Panc1 (cell line): ENCODE results near the gene ATP11A. TPM values are rescaled to one million over a fixed set of nuclear protein-coding genes. Genes with fewer than 3 reads are reported as not detected.

Experiments used
- ATAC-seq: fragments of 200-7000 bp; cut with Tn5 transposase; 2 replicates; pipeline ENCODE4 v1.9.1; 2020; ENCODE audit warnings: mild to moderate bottlenecking, moderate library complexity
- BruUV-seq: library from RNA; stranded (reverse); fragments of 400-500 nt; replicated peaks from 2 replicates; lab custom pipeline; 2021; lab: Mats Ljungman, UMichigan
- CTCF ChIA-PET: fragments of 300-600 bp; sonication (Branson Sonifier 250); formaldehyde crosslinking; loops from one replicate; lab custom pipeline; 2022; ENCODE audit warnings: antibody characterized with exemption; lab: Charles Lee
- POLR2A ChIA-PET: fragments of 300-600 bp; sonication (Branson Sonifier 250); formaldehyde crosslinking; loops from one replicate; lab custom pipeline; 2022; ENCODE audit warnings: antibody characterized with exemption; lab: Charles Lee
- DNase-seq: peaks from one replicate; pipeline ENCODE4 v3.0.0-alpha.2; 2010; ENCODE audit warnings: low read depth, low spot score
- H3K27ac ChIP-seq: 2 replicates; pipeline ENCODE4 v1.5.1; 2011; ENCODE audit warnings: mild to moderate bottlenecking, low read length, inconsistent platforms
- H3K27me3 ChIP-seq: fragments of 200-500 bp; sonication (Bioruptor generic); 2 replicates; pipeline ENCODE4 v1.6.0; 2014; ENCODE audit warnings: low read length, inconsistent platforms; ENCODE audit not compliant: control insufficient read depth, insufficient read depth
- H3K36me3 ChIP-seq: fragments of 200-500 bp; sonication (Bioruptor generic); 2 replicates; pipeline ENCODE4 v1.5.1; 2014; ENCODE audit warnings: inconsistent platforms, mild to moderate bottlenecking, low read length, moderate library complexity; ENCODE audit not compliant: control insufficient read depth, insufficient read depth
- H3K4me1 ChIP-seq: 2 replicates; pipeline ENCODE4 v1.5.1; 2011; ENCODE audit warnings: inconsistent platforms, mild to moderate bottlenecking, low read length, moderate library complexity; ENCODE audit not compliant: control insufficient read depth, insufficient read depth
- H3K4me3 ChIP-seq, 2 experiments: 2 replicates each; pipeline ENCODE4 v1.5.1; 2011 to 2012; ENCODE audit warnings: low read depth in 2 of 2, low read length in 2 of 2, mild to moderate bottlenecking in 2 of 2, inconsistent platforms in 1 of 2, moderate library complexity in 1 of 2
- H3K9me3 ChIP-seq: fragments of 200-500 bp; sonication (Bioruptor generic); 2 replicates; pipeline ENCODE4 v1.5.1; 2014; ENCODE audit warnings: low read depth, mild to moderate bottlenecking, inconsistent platforms, low read length, moderate library complexity; ENCODE audit not compliant: control insufficient read depth, insufficient read depth
- CTCF ChIP-seq: fragments of 450-650 bp; IDR thresholded peaks from 2 replicates; pipeline ENCODE4 v1.5.1; 2017; ENCODE audit warnings: mild to moderate bottlenecking
- POLR2AphosphoS5 ChIP-seq: IDR thresholded peaks from 2 replicates; pipeline ENCODE4 v1.6.1; 2012; ENCODE audit warnings: mild to moderate bottlenecking, low read depth, low read length, moderate library complexity
- REST ChIP-seq, 2 experiments: IDR thresholded peaks; 2 replicates each; pipeline ENCODE4 v1.6.1; 2011 to 2012; ENCODE audit warnings: low read depth in 2 of 2, control low read depth in 1 of 2, low read length in 1 of 2, mild to moderate bottlenecking in 1 of 2, moderate library complexity in 1 of 2; ENCODE audit not compliant: insufficient read depth in 1 of 2
- SIN3A ChIP-seq: IDR thresholded peaks from 2 replicates; pipeline ENCODE4 v1.6.1; 2012; ENCODE audit warnings: low read depth, mild to moderate bottlenecking, low read length, moderate library complexity, borderline replicate concordance; ENCODE audit not compliant: insufficient read depth
- TCF7L2 ChIP-seq: IDR thresholded peaks from 2 replicates; pipeline ENCODE4 v1.6.1; 2011; ENCODE audit warnings: mild to moderate bottlenecking, low read depth, low read length, inconsistent platforms
- in situ Hi-C: cut with HindIII; loops from 2 replicates; pipeline ENCODE4 v1.10.0; 2016; ENCODE audit warnings: low sequenced_read_pairs, low pct_unique_long_range_greater_than_20kb
- intact Hi-C: fragments of 100-400 bp; cut with micrococcal nuclease; formaldehyde crosslinking; loops from one replicate; pipeline ENCODE4 v1.10.0; 2022; ENCODE audit not compliant: unreplicated experiment
- total RNA-seq: library from RNA; stranded (reverse); gene quantifications from one replicate; pipeline ENCODE4 v1.2.1, GENCODE V29; 2021; ENCODE audit not compliant: unreplicated experiment

The ATP11A gene
- total RNA-seq, 1 experiment from 2014 or later: 85.8 TPM

GRCh38 chr13:112716841-112717520 lies 27.1 kb downstream of the ATP11A start:
- Histone ChIP-seq H3K9me3 (no peaks in the 10 kb centered on the region), H3K36me3 (no peaks in the 10 kb centered on the region), H3K4me1 (peaks cover 68% of the 10 kb centered on the region), H3K4me3 (no peak overlapping the region), H3K27me3 (no peaks in the 10 kb centered on the region), H3K27ac (no peak overlapping the region)
- no TSS peak for BruUV-seq
- TF ChIP-seq POLR2AphosphoS5 (no peak), CTCF (no peak), TCF7L2 (no peak), REST (IDR thresholded peaks at IDR 0.05; ENCODE audit: insufficient read depth in 1 of 2, low read depth in 2 of 2, low read length in 1 of 2) (no peak), SIN3A (no peak)
- ATAC-seq (no peak), DNase-seq (no peak)
- intact Hi-C loops: no loop called here
- in situ Hi-C loops: no loop called here
- ChIA-PET CTCF (no interaction called here), POLR2A (interaction anchor here (0.7 kb wide), 1 partner anchor 10 kb away, joined by 5 read pairs; no protein-coding TSS in a partner anchor)

- no peaks in the 10 kb centered on the region for H3K9me3 ChIP-seq
- no TSS peak for BruUV-seq
- ATAC-seq (no peak), DNase-seq (no peak)
- ChIA-PET POLR2A (no interaction called here), CTCF (no interaction called here)
- no peak overlapping the region for H3K4me3 ChIP-seq
- no peaks in the 10 kb centered on the region for H3K27me3 ChIP-seq
- no peaks in the 10 kb centered on the region for H3K36me3 ChIP-seq
- intact Hi-C loops: no loop called here
- TF ChIP-seq POLR2AphosphoS5 (no peak), CTCF (no peak), REST (IDR thresholded peaks at IDR 0.05; ENCODE audit: insufficient read depth in 1 of 2, low read depth in 2 of 2, low read length in 1 of 2) (no peak), SIN3A (no peak), TCF7L2 (no peak)
- in situ Hi-C loops: no loop called here
- peak overlapping the region; percentile 94 for H3K27ac ChIP-seq
- H3K4me1 ChIP-seq: peaks cover 56% of the 10 kb centered on the region
These were observed 28.5 kb downstream of the ATP11A start for GRCh38 chr13:112718318-112718717.
